Frontal cortex (tissue), 4 donors: Measurements from ENCODE around the gene UBE2Z. TPM values are rescaled to one million over a fixed set of nuclear protein-coding genes. Genes with fewer than 3 reads are reported as not detected.
"Not testable (repeated sequence)": the region's sequence is repeated elsewhere in the genome, so short reads cannot be mapped to it uniquely, and the experiment has no call there.

Source experiments
- DNase-seq, 2 donors: peaks; one replicate each; pipeline ENCODE4 v3.0.0; 2012; ENCODE audit warnings: low spot score in 2 of 2
- FAIRE-seq: peaks from 2 replicates; lab custom pipeline; 2012; peaks lifted over from hg19 to GRCh38; lab: Jason Lieb, UNC
- total RNA-seq: library from RNA; depleted of rRNA; stranded (reverse); fragments of >200 nt; gene quantifications from one replicate; pipeline ENCODE4 v1.2.3, GENCODE V29; 2014
- donor health status: control.
- donor health status: control.
- donor health status: control.

Gene UBE2Z
- 52.2 TPM for total RNA-seq

DNA sequence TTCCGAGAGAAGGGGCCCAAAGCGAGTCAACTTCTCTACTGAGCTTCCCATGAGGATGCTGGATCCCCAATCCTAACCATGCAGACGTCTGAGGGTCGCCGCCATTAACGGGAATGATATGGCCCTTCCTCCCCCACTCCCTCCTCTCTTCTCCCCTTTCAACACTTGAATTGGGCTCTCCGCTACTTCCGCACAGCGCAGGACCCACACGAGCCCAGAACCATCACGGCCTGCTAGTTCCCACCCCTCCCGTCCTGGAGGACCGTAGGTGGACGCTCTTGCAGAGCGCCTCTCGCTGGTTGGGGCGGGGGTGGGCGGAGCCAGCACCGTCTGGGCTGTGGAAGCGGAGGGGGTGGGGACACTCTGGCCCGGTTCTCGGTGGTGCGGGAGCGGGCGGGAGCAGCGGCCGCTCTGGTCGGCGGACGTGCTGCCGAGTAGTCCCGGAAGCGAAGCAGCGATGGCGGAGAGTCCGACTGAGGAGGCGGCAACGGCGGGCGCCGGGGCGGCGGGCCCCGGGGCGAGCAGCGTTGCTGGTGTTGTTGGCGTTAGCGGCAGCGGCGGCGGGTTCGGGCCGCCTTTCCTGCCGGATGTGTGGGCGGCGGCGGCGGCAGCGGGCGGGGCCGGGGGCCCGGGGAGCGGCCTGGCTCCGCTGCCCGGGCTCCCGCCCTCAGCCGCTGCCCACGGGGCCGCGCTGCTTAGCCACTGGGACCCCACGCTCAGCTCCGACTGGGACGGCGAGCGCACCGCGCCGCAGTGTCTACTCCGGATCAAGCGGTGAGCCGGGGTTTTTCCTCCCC is at the start of gene UBE2Z:
Gene UBE2Z (plus strand): TSS at position 361 of the 797 bp plus-strand sequence. CDS start 97 bp downstream, at position 458.
- FAIRE-seq = no peak

DNA sequence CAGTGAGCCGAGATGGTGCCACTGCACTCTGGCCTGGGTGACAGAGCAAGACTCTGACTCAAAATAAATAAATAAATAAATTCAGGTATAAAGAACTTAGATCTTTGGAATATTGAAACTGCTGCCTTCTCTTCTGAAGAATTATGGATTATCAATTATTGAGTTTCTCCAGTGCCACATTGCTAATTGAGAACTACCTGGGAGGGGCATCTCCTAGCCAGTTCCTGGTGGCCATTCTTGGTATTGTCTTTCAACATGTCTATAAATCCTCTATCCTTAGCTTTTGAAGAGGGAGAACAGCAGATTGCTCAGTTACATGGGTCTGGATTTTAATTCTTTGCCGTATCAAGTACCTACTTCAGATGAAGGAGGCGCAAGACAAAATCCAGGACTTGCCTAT is 48.2 kb upstream of the UBE2Z start:
- FAIRE-seq = no peak
- DNase-seq = no peak

More for the DNA sequence above, at the start of gene UBE2Z:
- DNase-seq = peak; percentile 97

DNA sequence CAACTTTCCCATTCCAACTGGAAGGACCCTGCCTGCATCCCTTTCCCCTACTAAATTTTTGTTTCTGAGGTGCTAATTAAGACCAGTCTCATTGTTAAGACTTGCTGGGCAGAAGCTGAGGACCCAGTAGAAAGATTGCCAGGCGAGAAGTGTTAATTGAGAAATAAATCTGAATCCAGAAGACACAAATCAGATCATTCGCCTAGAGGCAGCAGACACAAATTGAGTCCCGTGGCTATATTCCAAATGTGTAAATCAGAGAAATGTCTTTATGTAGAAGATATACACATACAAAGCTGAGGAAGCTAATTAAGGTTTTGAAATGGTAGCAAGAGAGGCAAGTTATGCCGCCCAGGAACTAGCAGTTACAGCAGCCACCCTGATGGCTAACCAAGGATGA is 47.8 kb upstream of the UBE2Z start:
- DNase-seq (no peak), FAIRE-seq (no peak)

DNA sequence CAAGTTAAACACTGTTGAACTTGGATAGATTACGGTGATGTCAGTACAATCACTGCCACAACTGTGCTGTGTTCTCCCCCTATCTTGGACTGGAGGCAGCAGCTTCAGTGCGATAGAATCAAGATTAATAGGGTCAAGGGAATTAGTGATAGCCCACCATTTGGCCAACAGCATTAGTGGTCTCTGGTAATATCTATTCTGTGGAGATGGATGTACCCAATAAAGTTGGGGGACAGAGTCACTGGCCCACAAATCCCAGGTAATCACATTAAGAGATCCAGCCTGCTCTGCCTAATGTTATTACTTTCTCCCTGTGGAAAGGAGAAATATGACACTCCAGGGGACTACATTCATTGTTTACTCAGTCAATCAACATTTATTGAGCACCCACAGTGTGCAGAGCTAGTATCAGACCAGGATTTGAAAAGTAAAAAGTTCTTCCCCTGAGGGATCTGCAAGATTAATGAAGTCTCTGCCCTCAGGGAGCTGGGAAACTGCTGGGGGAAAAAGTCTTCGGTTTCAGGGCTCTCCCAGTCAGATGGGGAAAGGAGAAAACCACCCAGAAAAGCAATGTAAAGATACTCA is 39.2 kb upstream of the UBE2Z start:
- no peak for FAIRE-seq
- DNase-seq = no peak

DNA sequence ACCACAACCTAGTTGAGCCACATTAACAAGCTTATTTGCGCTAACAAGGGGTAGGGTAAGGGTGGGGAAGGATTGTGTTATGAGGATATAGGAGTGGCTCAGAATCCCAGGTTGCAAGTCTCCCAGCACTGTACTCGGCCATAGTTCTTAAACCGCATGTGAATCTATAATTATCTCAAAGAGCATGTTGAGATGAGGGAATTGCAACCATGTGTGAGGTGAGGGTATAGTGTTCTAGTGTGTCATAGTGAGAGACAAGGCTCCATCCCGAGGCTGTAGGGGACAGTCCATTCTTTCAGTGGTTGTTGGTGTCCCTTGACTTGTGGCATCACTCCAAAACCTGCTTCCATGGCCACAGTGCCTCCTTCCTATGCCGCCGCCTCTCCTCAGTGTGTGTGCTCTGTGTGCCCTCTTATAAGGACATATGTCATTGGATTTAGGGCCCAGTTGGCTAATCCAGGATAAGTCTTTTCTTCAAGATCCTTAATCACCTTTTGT is 38.3 kb upstream of the UBE2Z start:
- FAIRE-seq = no peak
- no peak for DNase-seq

DNA sequence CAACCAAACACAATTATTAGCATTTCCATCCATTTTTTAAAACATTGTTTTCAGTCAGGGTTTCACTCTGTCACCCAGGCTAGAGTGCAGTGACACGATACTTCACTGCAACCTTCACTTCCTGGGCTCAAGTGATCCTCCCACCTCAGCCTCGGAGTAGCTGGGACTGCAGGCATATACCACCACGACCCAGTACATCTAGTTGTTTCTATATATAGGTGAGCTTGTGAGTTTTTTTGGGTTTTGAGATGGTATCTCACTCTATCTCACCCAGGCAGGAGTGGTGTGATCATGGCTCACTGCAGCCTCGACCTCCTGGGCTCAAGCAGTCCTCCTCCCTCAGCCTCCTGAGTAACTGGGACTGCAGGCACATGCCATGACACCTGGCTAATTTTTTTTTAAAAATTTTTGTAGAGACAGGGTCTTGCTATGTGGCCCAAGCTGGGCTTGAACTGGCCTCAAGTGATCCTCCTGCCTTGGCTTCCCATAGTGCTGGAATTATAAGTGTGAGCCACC is 37.1 kb upstream of the UBE2Z start:
- DNase-seq (no peak), FAIRE-seq (no peak)

DNA sequence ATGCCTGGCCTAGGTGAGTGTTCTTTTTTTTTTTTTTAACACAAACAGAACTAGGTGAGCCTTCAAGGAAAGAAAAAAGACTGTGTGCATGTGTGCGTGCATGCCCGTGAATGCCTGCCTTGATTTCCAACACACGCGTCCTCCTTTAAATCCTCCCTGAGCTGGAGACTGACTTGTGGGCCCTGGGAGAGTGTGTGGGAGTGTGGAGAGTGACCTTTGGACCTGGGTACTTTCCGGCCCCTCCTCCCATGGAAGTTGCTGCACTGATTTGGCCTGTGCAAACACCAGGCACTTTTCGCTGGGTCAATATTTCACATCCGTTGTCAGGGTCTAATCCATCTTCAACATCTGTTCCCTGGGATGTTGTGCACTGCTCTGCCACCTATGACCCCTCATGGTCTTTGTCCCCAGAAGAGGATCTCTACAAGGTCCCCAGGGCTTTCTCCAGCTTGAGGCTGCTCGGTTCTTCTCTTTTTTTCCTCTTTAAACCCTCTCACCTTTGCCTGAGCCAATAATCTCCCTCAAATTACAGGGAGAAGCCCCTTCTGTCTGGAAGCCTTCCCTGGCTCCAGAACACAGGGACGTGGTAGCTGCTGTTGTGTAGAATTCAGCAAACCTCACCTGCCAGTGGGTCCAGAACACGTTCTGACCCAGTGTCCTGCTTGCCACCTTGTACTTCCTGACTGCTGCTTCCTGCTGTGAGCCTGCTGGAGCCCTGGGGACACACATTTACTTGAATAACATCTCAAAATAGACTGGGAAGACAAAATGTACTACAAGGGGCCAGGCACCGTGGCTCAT is 36.5 kb upstream of the UBE2Z start:
- FAIRE-seq (no peak), DNase-seq (no peak)

DNA sequence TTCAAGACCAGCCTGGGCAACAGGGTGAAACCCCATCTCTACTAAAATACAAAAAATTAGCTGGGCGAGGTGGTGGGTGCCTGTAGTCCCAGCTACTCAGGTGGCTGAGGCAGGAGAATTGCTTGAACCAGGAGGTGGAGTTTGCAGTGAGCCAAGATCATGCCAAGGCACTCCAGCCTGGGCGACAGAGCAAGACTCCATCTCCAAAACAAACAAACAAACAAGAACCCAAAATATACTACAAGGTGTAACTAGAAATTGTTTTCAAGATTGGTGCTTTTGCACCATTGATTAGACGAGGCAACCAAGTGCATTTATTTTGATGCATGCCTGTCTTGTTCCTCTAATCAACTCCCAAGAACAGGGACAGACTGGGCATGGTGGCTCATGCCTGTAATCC is 35.8 kb upstream of the UBE2Z start:
- not testable (repeated sequence) for DNase-seq, FAIRE-seq

DNA sequence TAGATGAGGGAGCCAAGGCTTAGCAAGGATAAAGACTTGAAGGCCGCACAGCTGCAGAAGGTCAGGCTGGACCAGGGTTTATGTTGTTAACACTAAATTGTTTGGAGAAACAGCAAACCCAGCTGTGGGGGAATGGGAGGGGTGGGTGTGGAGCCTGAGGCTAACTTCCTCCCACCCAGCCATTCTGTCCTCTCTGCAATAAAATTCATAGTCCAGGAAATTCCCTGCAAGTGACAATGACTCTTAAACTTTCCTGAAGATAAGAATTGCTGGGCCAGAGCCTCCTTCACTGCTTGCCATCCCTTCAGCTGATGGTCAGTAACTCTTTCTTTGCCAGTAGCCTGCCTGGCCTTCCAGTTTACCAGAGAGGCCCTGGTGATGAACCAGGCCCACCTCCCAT is 35.0 kb upstream of the UBE2Z start:
- FAIRE-seq = no peak
- DNase-seq = no peak

DNA sequence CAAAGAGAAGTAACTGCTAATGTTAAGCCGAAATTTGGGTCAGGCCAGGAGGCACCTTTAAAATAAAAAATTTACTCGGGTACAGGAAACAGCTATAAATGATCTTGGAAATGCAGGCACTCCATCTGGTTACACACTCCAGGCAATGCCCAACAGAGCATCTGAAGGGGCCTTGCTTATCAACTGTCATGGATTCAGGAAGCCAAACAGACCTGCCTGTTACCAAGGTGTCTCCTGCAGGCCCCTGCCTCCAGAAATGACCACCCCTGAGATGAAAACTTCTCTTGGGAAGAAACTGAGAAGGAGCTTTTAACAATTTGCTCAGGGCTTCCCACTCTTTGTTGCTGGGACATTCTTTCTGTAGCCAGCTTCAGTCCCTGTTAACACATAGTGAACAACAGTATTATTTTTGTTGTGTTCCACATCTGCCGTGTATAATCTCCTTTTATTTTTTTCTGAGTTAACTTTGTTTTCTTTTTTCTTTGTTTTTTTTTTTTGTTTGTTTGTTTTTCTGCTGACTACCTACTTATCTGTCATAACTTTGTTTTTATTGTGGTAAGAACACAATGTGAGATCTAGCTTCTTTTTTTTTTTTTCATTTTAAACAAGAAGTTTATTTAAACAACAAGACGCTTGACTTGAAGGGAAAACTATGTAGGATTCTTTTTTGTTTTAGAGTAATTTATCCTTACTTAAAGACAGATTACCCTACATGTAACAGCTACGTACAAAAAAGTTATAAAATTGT is 34.3 kb upstream of the UBE2Z start:
- FAIRE-seq (peak; percentile 10), DNase-seq (no peak)

DNA sequence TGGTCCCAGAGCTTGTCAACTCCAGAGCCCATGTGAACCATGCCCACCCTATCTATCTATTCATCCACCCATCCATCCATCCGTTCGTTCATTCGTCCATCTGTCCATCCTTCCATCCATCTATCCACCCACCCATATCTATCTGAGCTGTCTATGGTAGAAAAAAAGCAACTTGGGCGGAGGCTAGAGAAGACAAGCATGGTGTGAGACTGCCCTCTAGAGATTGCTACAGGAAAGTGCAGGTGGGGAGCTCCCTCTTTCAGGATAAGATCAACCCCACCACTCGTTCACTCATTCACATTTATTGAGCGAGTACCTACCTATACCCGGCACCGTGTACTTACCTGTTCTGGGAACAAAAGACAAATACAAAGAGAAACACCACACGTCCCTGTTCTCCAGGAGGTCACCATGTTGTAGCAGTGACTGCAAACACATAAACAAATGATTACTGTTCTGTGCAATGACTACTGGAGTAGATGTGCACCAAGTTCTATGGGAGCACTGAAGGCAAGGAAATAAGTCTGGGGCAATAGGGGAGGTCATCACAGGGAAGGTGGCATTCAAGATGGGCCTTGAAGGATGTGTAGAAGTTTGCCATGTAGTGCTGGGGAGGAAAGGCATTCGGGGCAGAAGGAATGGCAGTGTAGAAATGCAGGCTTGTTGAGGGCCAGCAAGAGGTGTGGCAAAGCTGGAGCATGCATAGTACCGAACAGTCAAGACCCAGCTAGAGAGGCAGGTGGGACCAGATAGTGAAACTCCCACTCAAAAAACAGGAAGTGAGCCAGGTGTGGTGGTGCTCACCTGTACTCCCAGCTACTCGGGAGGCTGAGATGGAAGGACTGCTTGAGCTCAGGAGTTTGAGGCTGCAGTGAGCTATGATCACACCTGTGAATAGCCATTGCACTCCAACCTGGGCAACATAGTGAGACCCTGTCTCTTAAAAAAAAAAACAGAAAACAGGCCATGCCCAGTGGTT is 29.0 kb upstream of the UBE2Z start:
- DNase-seq (peak; percentile 46 to 78), FAIRE-seq (no peak)

DNA sequence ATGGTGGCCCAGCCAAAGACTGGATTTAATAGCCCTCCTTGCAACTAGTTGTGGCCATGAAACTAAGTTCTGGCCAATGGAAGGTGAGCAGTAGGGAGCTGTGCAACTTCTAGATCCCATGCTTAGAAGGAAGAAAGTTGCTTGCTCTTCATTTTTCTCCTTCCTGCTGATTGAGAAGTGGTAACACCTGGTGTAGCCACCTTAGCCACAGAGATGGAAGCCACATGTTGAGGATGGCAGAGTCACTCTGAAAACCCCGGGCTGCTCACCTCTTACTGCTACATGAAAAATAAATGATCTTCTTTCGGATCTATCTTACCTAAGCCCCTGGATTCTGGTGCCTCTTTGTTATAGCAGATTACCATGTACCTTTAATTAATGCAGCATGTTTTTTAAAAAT is 25.9 kb upstream of the UBE2Z start:
- FAIRE-seq = no peak

DNA sequence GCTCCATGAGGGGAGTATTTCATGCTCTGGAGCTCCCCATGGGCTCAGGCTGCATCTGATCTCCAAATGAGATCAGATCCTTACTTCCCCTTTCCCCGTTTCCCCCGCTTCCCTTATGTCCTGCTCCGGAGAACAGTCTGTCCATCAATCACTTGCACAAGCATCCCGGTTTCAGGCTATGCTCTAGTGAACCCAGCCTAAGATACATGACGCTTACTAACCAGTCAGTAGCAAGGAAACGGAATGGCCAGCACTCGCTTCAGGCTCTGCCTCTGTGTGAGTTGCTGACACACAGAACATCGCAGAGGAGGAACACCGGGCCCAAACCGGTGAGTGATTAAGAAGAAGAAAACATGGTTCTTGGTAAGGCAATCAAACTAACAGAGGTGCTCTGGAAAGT is 25.0 kb upstream of the UBE2Z start:
- FAIRE-seq = no peak
- no peak for DNase-seq

More for the DNA sequence above, 25.9 kb upstream of the UBE2Z start:
- DNase-seq = no peak

DNA sequence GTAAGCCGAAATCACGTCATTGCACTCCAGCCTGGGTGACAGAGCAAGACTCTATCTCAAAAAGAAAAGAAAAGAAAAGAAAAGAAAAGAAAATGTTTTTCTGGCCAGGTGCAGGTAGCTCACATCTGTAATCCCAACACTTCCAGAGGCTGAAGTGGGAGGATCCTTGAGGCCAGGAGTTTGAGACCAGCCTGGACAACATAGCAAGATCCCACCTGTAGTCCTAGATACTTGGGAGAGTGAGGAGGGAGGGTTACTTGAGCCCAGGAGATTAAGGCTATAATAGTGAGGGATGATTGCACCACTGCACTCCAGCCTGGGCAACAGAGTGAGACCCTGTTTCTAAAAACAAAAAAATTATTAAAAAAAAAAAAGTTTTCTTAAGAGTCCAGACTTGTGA is 18.1 kb upstream of the UBE2Z start:
- DNase-seq (no peak), FAIRE-seq (no peak)

DNA sequence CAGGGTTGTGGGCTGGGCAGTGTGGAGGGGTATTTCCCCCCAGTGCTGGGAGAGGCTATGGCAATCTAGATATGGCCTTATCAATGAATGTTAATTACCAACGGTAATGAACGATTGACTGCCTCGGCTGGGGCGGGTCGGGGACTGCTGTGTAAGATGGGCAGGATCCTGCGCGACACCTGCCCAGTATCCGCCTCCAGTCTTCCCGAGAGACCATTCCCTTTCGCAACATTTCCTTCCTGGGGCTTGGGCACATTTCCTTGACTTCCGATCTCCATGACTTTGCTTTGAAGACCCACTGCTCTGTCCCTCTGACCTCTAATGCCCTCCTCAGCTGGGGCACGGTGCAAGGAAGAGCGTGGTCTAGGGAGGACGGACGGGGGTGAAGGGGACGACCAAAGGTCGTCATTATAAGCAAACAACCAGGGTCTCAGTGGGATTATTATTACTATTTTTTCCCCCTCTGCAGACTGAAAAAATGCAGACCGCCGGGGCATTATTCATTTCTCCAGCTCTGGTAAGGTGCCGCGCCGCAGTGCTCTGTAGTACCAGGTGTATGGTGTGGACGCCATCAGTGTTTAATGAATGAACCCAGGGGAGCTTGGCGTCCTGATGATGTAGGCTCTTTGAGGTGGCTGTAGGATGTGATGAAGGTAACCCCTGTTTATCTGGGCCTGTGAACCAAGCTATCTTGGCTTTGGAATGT is 15.1 kb upstream of the UBE2Z start:
- no peak for FAIRE-seq
- no peak for DNase-seq

DNA sequence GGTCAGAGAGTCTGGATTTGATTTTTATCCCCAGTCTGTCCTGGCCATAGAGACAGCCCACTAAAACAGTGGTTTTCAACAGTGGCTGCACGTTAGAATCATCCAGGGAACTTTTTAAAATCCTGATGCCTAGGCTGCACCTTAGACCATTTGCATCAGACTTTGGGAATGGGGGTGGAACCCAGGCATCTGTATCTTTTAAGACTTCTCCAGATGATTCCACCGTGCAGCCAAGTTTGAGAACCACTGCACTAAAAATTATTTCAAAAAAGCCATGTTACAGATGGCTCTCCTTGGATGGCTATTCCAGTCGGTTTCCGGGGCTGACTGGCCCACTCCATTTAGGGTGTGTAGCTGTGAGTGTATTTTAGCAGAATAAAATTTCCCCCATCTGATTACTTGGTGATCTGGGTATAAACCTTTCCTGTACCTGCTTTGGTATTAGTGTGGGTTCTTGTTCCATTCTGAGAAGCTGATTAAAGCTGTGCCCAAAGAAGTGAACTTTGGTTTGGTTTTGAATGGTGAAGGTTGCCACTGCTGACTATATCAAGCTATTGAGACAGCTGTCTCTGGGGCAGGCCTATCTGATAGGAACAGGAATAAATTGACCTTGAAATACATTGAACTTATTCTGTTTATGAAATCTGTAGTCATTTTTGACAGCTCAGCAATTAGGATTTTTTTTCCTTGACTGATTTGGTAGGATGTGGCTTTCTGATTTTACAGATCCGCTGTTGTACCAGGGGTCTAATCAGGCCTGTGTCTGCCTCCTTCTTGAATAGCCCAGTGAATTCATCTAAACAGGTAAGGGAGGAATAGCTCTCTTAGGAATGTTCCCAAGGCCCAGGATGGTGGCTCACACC is 14.3 kb upstream of the UBE2Z start:
- FAIRE-seq = no peak

DNA sequence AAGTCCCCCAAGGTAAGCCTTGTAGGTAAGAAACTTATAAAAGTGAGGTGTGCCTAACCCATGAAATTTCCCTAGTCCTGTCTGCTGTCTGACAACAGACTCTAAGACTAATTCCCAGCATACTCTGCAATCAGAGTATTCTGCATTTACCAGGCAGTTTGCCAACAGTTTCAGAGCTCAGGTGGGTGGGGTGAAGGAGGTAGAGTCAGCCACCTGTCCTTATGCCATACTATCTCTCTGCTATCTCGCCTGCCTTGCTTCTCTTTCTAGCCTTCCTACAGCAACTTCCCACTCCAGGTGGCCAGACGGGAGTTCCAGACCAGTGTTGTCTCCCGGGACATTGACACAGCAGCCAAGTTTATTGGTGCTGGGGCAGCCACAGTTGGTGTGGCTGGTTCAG is 13.3 kb upstream of the UBE2Z start:
- FAIRE-seq = no peak
- DNase-seq = no peak

More for the DNA sequence above, 14.3 kb upstream of the UBE2Z start:
- DNase-seq = no peak
